ENCODE measurements around the gene CYP2C19.
"Not testable (repeated sequence)": the region's sequence is repeated elsewhere in the genome, so short reads cannot be mapped to it uniquely, and the experiment has no call there.

The CYP2C19 gene

GRCh38 chr10:94889123-94889522 is 126.6 kb downstream of the CYP2C19 start:
- no peak for FAIRE-seq

- no peak for FAIRE-seq
These were observed 128.0 kb downstream of the CYP2C19 start for GRCh38 chr10:94890264-94891022.

- FAIRE-seq, result not testable (repeated sequence)
These were observed 135.9 kb downstream of the CYP2C19 start for GRCh38 chr10:94898414-94898813.

- no peak for FAIRE-seq
These were observed 139.6 kb downstream of the CYP2C19 start for GRCh38 chr10:94902080-94902479.

GRCh38 chr10:94902570-94902969 is 140.1 kb downstream of the CYP2C19 start:
- no peak for FAIRE-seq
